ENCODE data around the gene IL4I1.

The IL4I1 gene

DNA sequence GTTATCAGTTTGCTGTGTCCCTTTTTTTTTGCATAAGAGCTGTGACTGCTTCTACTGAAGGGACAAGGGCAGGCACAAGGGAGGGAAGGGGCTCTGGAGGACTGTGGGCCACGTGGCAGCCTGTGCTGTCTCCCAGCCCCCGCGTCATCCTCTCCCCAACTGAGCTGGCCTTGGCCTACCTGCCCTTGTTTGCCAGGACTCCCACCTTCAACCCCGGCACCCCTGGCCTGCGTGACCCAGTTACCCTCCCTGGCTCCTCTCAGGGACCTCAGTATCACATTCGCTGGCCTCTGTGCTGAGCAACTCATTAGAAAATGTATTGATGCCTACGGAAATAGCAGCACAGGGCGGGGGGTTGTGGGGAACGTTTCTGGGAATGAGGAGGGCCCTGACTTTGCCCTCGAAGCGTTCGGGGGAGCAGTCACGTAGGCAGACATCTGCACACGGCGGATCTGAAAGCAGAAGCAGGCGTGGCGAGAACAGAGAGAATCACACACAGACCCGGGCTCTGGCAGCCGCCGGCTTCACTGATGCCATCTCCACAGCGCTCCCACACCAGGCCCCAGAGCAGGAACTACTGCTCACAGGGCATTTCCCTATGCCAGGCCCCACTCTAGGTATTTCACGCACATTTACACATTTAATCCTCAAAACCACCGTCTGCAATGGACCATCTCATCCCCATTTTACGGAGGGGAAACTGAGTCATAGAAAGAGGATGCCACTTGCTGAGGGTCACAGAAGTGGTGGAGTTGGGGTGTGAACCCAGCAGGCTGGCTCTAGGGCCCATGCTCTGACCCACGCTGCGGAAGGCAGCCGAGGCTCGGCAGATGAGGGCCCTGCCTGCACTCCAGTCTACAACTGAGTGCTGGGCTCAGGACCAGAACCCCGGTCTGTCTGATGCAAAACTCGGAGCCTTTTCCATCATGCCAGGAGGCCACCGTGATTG, 26.6 kb upstream of the IL4I1 start:
- FAIRE-seq = no peak

- FAIRE-seq = no peak
These were observed 25.4 kb upstream of the IL4I1 start for GRCh38 chr19:49921871-49922795.

GRCh38 chr19:49920624-49921363, 24.1 kb upstream of the IL4I1 start:
- FAIRE-seq = no peak

- no peak for FAIRE-seq
These were observed 21.4 kb upstream of the IL4I1 start for GRCh38 chr19:49918089-49918488.

GRCh38 chr19:49916839-49917733, 20.4 kb upstream of the IL4I1 start:
- FAIRE-seq = no peak

DNA sequence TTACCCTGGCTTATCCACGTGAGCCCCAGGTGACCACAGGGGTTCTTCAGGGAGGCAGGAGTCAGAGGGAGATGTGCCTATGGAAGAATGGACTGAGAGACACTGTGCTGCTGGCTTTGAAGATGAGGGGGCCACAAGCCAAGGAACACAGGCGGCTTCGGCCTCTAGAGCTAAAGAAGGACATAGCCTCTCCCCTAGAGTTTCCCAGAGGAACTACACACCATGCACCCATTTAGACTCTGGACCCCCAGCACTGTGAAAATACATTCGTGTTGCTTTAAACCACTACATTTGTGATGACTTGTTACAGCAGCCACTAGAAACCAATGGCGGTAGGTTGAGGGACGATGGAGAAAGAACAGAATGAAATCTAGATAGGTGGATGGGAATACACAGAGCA, 18.6 kb upstream of the IL4I1 start:
- FAIRE-seq = no peak

- FAIRE-seq = no peak
These were observed 17.0 kb upstream of the IL4I1 start for GRCh38 chr19:49913720-49914119.

DNA sequence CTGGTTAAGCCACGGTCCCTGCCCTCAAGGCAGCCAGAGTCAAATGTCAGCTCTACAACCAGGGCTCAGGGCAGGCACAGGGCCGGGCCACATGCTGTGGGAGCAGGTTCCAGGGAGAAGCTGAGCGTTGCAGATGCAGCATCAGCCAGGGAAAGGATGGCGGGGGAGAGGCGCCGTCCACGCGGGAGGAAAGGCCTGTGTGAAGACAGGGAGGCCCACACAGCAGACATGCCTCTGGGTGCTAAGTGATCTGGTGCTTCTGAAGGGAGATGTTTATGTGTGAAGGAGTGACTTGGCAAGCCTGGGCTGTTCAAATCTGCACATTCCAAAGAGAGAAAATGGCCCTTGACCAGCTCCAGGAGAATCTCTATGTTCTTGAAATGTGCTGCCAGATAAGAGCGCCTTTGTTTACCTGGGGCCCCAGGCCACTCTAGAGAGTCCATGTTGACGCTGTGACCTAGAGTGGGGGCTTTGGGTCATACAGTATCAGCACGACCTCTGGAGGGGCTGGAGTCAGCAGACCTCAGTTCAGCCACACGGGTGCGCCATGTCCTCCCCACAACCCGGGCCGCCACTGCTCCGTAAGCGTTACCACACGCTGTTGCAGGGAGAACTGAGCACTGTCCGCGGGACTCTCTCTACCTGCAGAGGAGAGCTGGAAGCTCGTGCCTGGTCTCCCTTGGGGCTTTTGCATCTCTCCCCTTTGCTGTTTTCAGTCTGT, 16.4 kb upstream of the IL4I1 start:
- no peak for FAIRE-seq

DNA sequence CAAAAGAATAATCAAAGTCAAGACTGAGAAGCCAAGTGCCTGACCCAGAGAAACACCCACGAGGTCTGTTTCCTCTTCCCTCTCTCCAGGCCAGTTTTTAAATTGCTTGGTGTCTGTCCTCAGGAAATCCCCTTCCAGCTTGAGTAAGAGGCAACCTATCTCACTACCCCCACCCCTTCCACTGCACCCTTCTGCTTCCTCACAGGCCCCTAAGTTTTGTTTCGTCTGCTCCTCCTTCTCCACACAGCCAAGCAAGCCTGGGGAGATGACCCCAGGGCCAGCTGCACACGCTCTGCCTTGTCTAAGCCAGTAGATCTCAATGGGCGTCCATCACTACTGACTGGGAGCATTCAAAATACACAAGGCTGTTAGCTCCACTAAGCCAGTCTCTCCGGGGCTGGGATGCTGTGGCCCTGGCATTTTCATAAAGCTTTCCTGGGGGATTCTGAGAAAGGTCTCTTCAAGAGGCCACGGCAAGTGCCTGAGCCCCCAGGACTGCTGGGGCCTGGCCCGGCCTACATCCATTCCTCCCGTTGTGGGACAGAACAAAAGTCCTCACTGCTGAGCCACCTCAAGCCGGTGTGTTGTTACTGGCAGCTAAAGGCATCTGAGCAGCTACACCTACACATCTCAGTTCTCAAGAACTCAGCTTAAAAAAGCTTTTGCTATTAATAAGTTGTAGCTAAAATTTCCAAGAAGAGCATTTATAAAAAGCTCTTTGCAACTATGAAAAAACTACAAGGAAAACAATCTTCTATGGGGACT, 14.9 kb upstream of the IL4I1 start:
- FAIRE-seq = no peak

DNA sequence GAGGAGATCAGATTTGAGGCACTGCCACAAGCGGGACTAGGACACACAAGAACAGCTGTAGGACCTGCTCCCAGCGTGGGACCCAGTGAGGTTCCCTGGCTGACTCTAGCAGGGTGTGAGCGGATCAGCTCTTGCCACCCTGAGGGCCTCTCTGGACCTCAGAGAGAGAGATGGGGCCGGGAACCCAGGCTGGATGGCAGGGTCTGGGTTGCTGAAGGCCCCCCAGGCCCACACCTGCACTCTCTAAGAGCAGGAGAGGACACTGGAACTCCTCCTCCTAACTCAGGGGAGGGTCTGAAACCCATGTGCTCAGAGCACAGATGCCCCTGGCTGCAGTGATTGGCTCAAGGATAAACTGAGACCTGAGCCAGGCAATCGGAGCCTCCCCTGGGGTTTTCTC, 13.5 kb upstream of the IL4I1 start:
- no peak for FAIRE-seq

DNA sequence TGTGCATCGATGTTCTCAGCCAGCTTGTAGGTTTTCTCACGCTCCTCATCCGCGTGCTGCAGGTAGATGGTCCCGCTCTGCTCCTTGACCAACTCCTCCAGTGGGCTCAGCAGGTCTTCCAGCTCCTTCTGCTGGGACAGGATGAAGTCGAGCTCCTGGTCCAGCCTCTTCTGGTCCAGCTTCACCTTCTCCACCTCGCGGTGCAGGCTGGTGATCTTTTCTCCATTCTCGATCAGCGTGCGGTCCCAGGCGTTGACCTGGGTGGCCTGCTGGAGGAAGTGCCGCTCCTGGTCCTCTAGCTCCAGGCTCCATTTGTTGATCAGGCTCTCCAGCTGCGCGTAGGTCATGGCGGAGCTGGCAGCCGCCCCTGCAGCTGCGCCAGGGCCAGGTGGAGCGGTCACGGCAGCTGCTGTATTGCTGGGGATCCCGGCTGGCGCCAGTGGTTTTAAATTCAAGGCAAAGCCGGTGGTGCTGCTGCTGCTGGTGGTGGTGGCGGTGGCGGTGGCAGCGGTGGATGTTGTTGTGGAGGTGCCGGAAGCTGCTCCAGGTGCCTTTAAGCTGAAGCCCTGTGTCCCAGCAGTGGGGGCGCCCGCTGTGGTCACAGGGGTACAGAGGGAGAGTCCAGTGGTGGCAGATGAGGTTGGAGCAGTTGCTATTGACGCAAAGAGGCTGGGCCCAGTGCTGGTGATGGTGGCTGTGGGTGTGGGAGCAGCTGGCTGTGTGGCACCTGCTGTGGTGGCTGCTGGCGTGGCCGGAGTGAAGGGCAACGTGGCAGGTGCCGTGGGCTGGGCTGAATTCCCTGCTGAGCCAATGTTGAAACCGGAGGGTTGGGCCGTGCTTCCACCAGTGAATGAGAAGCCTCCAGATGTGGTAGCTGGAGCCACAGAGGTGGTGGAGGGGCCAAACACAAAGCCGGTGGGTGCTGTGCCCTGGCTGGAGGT, 12.1 kb upstream of the IL4I1 start:
- FAIRE-seq = no peak

- no peak for FAIRE-seq
These were observed 11.2 kb upstream of the IL4I1 start for GRCh38 chr19:49907745-49908446.

- no peak for FAIRE-seq
These were observed 10.3 kb upstream of the IL4I1 start for GRCh38 chr19:49906879-49907564.

DNA sequence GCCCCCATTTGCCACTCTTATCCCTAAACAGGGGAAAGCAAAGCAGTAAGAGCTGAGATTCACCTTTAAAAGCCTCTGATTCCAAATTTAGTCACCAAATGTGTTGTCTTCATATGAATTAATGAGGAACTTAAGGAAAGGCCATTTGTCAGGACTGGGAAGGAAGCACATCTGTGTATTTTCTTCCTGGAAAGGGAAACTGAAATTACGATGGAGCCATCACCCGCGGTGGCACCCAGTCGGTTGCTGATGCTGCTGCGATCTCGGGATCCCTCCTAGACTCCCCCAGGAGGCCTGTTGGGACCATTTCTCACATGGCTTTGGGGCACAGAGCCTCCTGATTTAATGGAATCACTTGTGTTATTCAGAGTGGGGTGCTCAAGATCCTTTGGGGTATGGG, 7.4 kb upstream of the IL4I1 start:
- no peak for FAIRE-seq

DNA sequence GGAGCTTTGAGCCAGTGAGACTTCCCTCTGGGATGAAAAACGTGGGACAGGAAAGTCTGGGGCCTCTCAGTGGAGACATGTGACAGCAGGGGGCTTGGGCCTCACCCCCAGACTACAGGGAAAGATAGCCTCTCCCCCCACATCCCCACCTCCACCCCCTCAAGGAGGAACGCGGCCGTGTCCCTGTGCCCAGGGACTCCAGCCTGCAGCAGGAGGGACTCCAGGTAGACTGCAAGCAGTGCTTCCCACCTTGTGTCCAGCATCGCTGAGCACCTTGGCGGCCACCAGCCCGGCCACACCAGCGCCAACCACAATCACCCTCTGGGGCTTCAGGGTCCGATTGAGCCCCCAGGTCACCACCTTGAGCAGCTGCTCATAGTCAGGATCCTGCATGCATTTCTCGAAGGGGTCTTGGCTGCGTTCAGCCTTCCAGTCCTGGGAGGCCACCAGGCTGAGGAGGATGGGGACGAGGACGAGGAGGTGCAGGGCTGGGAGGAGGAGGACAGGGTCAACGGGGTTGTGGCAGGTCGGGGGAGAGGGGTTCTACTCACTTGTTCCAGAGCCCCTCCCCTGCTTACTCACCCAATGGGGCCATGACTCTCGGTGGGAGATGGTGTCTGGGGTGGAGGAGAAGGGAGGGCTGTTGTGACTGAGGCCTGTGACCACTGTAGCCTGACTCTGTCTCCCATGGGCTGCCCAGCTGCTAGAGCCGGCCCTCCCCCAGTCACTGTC, 955 bp downstream of the IL4I1 start:
- FAIRE-seq = no peak

DNA sequence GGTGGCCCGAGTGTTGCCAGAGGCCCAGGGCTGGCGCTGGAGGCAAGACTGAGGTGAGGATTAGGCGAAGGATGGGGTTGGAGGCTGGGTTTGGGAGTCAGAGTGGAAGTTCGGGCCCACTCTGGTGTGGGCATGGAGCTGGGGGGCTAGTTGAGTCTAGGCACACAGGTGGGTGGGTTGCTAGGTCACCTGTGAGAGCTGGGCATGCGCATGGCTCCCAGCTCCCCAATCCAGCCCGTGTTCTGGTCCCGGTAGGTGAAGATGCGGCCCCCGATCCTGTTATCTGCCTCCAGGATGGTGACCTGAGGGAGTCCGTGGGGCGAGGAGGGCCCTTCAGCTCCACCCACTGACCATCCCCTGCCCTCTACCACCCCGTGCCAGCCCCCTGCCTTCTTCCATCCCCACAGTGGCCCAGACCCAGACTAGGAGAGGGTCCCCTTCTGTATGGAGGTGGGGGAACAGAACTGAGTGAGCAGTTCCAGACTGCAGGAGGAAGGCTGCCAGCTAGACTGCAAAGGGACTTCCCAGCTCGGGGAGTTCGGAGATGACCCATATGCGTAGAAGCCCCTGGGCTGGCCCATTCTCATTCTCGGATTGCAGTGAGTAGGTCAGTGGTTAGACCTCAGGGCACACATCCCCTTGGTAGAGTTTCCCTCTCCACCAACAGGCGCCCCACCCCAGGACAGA, 1.7 kb downstream of the IL4I1 start:
- no peak for FAIRE-seq

All from TTC549 (cell line).